Panc1 (cell line): Measurements from ENCODE around the gene ARL2BP.

Source experiments
- CTCF ChIP-seq: fragments of 450-650 bp; IDR thresholded peaks from 2 replicates; pipeline ENCODE4 v1.5.1; 2017; ENCODE audit warnings: mild to moderate bottlenecking
- TCF7L2 ChIP-seq: IDR thresholded peaks from 2 replicates; pipeline ENCODE4 v1.6.1; 2011; ENCODE audit warnings: mild to moderate bottlenecking, low read depth, low read length, inconsistent platforms

- TF ChIP-seq CTCF (no peak), TCF7L2 (no peak)
These were observed 38.8 kb downstream of the ARL2BP start for GRCh38 chr16:57283959-57284208.
